ENCODE results near the gene RHOT2. TPM values are rescaled to one million over a fixed set of nuclear protein-coding genes. Genes with fewer than 3 reads are reported as not detected.

Gene RHOT2
- total RNA-seq, 4 donors from 2014 or later: 68.6 to 188 (median 106) TPM

DNA sequence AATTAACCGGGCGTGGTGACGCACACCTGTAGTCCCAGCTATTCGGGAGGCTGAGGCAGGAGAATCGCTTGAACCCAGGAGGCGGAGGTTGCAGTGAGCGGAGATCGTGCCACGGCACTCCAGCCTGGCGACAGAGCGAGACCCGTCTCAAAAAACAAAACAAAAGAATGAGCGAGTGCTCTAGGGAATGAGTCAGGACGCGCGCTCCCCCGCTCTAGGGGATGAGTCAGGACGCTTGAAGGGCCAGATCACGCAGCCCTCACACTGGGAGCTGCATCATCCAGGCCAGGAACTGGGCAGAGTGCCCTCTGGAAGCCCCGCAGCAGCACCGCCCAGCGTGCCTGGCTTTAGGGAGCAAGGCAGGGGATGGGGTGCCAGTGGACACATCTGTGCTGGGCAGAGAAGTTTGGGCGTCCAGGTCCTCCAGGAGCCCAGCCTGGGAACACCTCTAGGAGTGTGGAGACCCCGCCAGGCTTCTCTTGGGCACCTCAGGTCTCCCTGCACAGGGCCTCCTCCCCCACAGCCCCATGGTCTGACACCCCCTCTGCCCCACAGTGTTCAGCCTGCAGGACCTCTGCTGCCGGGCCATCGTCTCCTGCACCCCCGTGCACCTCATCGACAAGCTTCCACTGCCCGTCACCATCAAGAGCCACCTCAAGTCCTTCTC, 41.0 kb upstream of the RHOT2 start:
- TF ChIP-seq EP300 (IDR thresholded peaks at IDR 0.05): no peak
- TF ChIP-seq POLR2A (IDR thresholded peaks at IDR 0.05): no peak
- TF ChIP-seq, protein P1, sequence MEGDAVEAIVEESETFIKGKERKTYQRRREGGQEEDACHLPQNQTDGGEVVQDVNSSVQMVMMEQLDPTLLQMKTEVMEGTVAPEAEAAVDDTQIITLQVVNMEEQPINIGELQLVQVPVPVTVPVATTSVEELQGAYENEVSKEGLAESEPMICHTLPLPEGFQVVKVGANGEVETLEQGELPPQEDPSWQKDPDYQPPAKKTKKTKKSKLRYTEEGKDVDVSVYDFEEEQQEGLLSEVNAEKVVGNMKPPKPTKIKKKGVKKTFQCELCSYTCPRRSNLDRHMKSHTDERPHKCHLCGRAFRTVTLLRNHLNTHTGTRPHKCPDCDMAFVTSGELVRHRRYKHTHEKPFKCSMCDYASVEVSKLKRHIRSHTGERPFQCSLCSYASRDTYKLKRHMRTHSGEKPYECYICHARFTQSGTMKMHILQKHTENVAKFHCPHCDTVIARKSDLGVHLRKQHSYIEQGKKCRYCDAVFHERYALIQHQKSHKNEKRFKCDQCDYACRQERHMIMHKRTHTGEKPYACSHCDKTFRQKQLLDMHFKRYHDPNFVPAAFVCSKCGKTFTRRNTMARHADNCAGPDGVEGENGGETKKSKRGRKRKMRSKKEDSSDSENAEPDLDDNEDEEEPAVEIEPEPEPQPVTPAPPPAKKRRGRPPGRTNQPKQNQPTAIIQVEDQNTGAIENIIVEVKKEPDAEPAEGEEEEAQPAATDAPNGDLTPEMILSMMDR (IDR thresholded peaks at IDR 0.05): no peak
- no peak for DNase-seq (ENCODE audit: low spot score in 2 of 2)
- peaks cover 0 to 41% (median 3%) of the 10 kb centered on the region in 3 donors for H3K36me3 ChIP-seq
- WGBS, 2 donors: 84 to 87% methylated on average over 26 to 28 of the region's 29 CpGs
- H3K4me3 ChIP-seq: no peak overlapping the region
- no peaks in the 10 kb centered on the region for H3K27me3 ChIP-seq
- H3K27ac ChIP-seq: peak overlapping the region in 2 of 4 donors; percentile 17 to 73
- H3K4me1 ChIP-seq: peaks cover 0 to 49% (median 25%) of the 10 kb centered on the region in 4 donors
- no peaks in the 10 kb centered on the region for H3K9me3 ChIP-seq

DNA sequence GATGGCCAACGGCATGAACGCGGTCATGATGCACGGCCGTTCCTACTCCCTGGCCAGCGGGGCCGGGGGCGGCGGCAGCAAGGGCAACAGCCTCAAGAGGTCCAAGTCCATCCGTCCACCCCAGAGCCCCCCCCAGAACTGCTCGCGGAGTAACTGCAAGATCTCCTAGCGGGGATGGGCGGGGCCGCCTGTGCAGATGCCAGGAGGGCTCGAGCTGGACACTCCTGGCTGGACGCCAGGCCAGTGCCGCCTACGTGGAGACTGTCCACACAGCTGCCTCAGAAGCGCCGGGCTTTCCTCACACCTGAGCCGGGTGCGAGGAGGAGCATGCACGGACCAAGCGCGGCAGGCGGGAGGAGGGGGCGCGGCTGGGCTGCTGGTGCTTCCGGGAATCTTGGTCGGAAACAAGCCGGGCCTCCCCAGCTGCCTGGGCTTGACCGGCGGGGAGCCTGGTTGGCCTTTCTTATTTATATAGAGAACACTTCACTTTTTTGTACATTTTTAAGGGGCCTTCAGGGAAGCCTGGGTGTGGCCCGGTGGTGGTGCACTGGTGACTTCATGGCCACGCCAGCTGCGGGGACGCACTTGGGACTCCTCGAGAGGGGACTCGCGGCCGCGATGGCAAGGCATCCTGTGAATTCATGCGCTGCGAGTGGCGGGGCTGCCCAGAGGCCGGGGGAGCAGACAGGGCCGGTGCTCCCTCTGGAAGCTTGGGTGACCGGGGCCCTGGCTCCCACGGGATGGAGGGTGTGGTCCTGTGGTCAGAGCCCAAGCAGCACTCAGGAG, 40.3 kb upstream of the RHOT2 start:
- no peak for DNase-seq (ENCODE audit: low spot score in 2 of 2)
- H3K4me3 ChIP-seq: no peak overlapping the region
- no peaks in the 10 kb centered on the region for H3K27me3 ChIP-seq
- peak overlapping the region in 2 of 4 donors; percentile 17 to 73 for H3K27ac ChIP-seq
- H3K9me3 ChIP-seq: no peaks in the 10 kb centered on the region
- TF ChIP-seq, protein P1 (IDR thresholded peaks at IDR 0.05): no peak
- no peak for TF ChIP-seq POLR2A (IDR thresholded peaks at IDR 0.05)
- TF ChIP-seq EP300 (IDR thresholded peaks at IDR 0.05): no peak
- H3K36me3 ChIP-seq: peaks cover 0 to 48% (median 3%) of the 10 kb centered on the region in 3 donors
- 78 to 88% methylated on average over 45 to 50 of the region's 50 CpGs for WGBS, 2 donors
- H3K4me1 ChIP-seq: peaks cover 0 to 44% (median 25%) of the 10 kb centered on the region in 4 donors

GRCh38 chr16:628321-629061, 39.4 kb upstream of the RHOT2 start:
- H3K27ac ChIP-seq: peak overlapping the region in 2 of 4 donors; percentile 76 to 87
- peaks cover 0 to 44% (median 25%) of the 10 kb centered on the region in 4 donors for H3K4me1 ChIP-seq
- H3K27me3 ChIP-seq: no peaks in the 10 kb centered on the region
- no peak for DNase-seq (ENCODE audit: low spot score in 2 of 2)
- no peaks in the 10 kb centered on the region for H3K9me3 ChIP-seq
- no peak overlapping the region for H3K4me3 ChIP-seq
- H3K36me3 ChIP-seq: peaks cover 2 to 57% (median 3%) of the 10 kb centered on the region in 3 donors
- TF ChIP-seq EP300 (IDR thresholded peaks at IDR 0.05) (no peak), POLR2A (IDR thresholded peaks at IDR 0.05) (no peak)
- TF ChIP-seq, protein P1 (IDR thresholded peaks at IDR 0.05): no peak
- WGBS, 2 donors: 91 to 92% methylated on average over 29 to 33 of the region's 33 CpGs

- peaks cover 0 to 46% (median 25%) of the 10 kb centered on the region in 4 donors for H3K4me1 ChIP-seq
- H3K27me3 ChIP-seq: no peaks in the 10 kb centered on the region
- H3K4me3 ChIP-seq: no peak overlapping the region
- 53 to 56% methylated on average over 14 to 20 of the region's 29 CpGs for WGBS, 2 donors
- peak overlapping the region; percentile 22 to 87 (median 66) for H3K27ac ChIP-seq
- H3K9me3 ChIP-seq: no peaks in the 10 kb centered on the region
- DNase-seq (ENCODE audit: low spot score in 2 of 2): no peak
- H3K36me3 ChIP-seq: peaks cover 3 to 65% (median 4%) of the 10 kb centered on the region in 3 donors
- no peak for TF ChIP-seq EP300 (IDR thresholded peaks at IDR 0.05)
- no peak for TF ChIP-seq POLR2A (IDR thresholded peaks at IDR 0.05)
- TF ChIP-seq, protein P1 (IDR thresholded peaks at IDR 0.05): no peak
Observed at GRCh38 chr16:629185-629832, 38.6 kb upstream of the RHOT2 start.
